Stomach (tissue), 4 donors: ENCODE data around the gene SLC7A4.

Experiments used
- POLR2A ChIP-seq, 4 donors: fragments of 450-650 bp; IDR thresholded peaks; one replicate each; pipeline ENCODE4 v1.6.1; 2016; ENCODE audit warnings: antibody characterized with exemption in 4 of 4, control low read depth in 2 of 4, mild to moderate bottlenecking in 1 of 4, moderate library complexity in 1 of 4
- TF ChIP-seq, protein P1 (sequence below), 7 experiments: fragments of 450-650 bp in 4 of 7; fragments of 200-600 bp in 3 of 7; sonication (generic) in 3 of 7; IDR thresholded peaks; one replicate each; pipeline ENCODE4 v1.5.1; 2016 to 2019; ENCODE audit warnings: antibody characterized with exemption in 7 of 7, control low read depth in 2 of 7, mild to moderate bottlenecking in 1 of 7

DNA sequence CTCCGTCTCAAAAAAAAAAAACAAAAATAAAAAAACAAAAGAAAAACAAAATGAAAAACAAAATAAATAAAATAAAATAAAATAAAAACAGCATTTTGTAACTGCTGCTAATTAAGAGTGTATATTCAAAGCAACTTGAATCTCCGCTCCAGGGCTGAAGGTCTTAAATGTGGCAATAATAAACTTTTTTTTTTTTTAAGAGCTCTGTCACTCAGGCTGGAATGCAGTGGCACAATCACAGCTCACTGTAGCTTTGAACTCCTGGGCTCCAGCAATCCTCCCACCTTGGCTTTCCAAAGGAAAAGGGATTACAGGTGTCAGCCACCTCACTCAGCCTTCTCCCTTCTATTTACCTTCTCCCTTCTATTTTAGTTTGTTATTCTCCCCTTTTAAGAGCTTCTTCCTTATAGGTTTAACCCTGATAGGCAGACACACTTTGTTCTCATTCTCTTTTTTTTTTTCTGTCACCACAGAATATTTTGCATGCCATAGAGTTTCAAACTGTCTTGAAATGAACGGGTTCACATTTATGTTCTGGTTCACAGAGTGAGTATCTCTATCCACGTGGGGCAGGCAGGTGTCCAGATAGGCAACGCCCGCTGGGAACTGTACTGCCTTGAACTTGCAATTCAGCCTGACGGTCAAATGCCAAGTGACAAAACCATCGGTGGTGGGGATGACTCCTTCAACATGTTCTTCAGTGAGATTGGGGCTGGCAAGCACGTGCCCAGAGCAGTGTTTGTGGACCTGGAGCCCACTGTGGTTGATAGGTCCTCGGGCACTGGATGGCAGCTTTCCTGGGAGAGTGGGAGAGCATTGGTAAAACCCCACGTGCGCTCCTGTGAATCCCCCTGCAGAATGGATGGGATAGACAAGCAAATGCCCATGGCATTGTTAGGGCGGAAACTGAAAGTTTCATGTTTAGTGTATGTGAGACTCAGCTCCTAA is 32.8 kb upstream of the SLC7A4 start:
- TF ChIP-seq POLR2A (IDR thresholded peaks at IDR 0.05) = no peak
- TF ChIP-seq, protein P1, sequence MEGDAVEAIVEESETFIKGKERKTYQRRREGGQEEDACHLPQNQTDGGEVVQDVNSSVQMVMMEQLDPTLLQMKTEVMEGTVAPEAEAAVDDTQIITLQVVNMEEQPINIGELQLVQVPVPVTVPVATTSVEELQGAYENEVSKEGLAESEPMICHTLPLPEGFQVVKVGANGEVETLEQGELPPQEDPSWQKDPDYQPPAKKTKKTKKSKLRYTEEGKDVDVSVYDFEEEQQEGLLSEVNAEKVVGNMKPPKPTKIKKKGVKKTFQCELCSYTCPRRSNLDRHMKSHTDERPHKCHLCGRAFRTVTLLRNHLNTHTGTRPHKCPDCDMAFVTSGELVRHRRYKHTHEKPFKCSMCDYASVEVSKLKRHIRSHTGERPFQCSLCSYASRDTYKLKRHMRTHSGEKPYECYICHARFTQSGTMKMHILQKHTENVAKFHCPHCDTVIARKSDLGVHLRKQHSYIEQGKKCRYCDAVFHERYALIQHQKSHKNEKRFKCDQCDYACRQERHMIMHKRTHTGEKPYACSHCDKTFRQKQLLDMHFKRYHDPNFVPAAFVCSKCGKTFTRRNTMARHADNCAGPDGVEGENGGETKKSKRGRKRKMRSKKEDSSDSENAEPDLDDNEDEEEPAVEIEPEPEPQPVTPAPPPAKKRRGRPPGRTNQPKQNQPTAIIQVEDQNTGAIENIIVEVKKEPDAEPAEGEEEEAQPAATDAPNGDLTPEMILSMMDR (IDR thresholded peaks at IDR 0.05) = no peak
